WTC11 (cell line): ENCODE measurements around the gene RPP21. TPM values are rescaled to one million over a fixed set of nuclear protein-coding genes. Genes with fewer than 3 reads are reported as not detected.

Source experiments
- ATAC-seq: fragments of 200-7000 bp; cut with Tn5 transposase; 2 replicates; pipeline ENCODE4 v1.10.0; 2021; ENCODE audit warnings: mild to moderate bottlenecking, moderate library complexity
- CTCF ChIA-PET: fragments of 300-600 bp; sonication (Branson Sonifier 250); formaldehyde crosslinking; loops from one replicate; lab custom pipeline; 2021; ENCODE audit warnings: antibody characterized with exemption; lab: Charles Lee
- POLR2A ChIA-PET: fragments of 350-600 bp; sonication (Branson Sonifier 250); formaldehyde crosslinking; loops from one replicate; lab custom pipeline; 2021; ENCODE audit warnings: antibody characterized with exemption; lab: Charles Lee
- DNase-seq: peaks from one replicate; pipeline ENCODE4 v3.0.0; 2021; ENCODE audit warnings: low spot score
- H3K27ac Mint-ChIP-seq: 2 replicates; pipeline ENCODE4 v1.8.0; 2021; ENCODE audit warnings: mixed read lengths
- H3K27me3 Mint-ChIP-seq: 2 replicates; pipeline ENCODE4 v1.8.0; 2021; ENCODE audit warnings: low read depth, mild to moderate bottlenecking, moderate library complexity, mixed read lengths
- H3K36me3 Mint-ChIP-seq: 2 replicates; pipeline ENCODE4 v1.8.0; 2021; ENCODE audit warnings: mixed read lengths
- H3K4me1 Mint-ChIP-seq: 2 replicates; pipeline ENCODE4 v1.8.0; 2022; ENCODE audit warnings: mixed read lengths
- H3K4me3 Mint-ChIP-seq: 2 replicates; pipeline ENCODE4 v1.8.0; 2021; ENCODE audit warnings: mild to moderate bottlenecking, moderate library complexity, mixed read lengths
- H3K9me3 Mint-ChIP-seq: 2 replicates; pipeline ENCODE4 v1.8.0; 2021; ENCODE audit warnings: mixed read lengths
- CBFB ChIP-seq: sonication (generic); formaldehyde crosslinking; IDR thresholded peaks from 2 replicates; pipeline ENCODE4 v1.8.1; 2022; ENCODE audit warnings: mild to moderate bottlenecking, low read depth, missing genetic modification reagents
- CREB1 ChIP-seq: sonication (generic); formaldehyde crosslinking; IDR thresholded peaks from 2 replicates; pipeline ENCODE4 v1.8.0; 2023; ENCODE audit warnings: mild to moderate bottlenecking, missing genetic modification reagents
- ESRRA ChIP-seq: sonication (generic); formaldehyde crosslinking; IDR thresholded peaks from 2 replicates; pipeline ENCODE4 v1.8.1; 2022; ENCODE audit warnings: mild to moderate bottlenecking, missing genetic modification reagents, borderline replicate concordance
- FOXK1 ChIP-seq: sonication (generic); formaldehyde crosslinking; IDR thresholded peaks from 2 replicates; pipeline ENCODE4 v1.8.0; 2022; ENCODE audit warnings: mild to moderate bottlenecking, moderate library complexity, missing genetic modification reagents
- GRHL2 ChIP-seq: fragments of 250-450 bp; sonication (Bioruptor Pico); IDR thresholded peaks from 2 replicates; pipeline ENCODE4 v1.8.0; 2022; ENCODE audit warnings: mild to moderate bottlenecking, moderate library complexity; ENCODE audit not compliant: insufficient replicate concordance, severe bottlenecking
- GTF2I ChIP-seq: fragments of 250-450 bp; sonication (Bioruptor Pico); conservative IDR thresholded peaks from 2 replicates; pipeline ENCODE4 v1.4.0; 2021; ENCODE audit warnings: mild to moderate bottlenecking
- JUN ChIP-seq: sonication (generic); formaldehyde crosslinking; IDR thresholded peaks from 2 replicates; pipeline ENCODE4 v1.8.0; 2023; ENCODE audit warnings: mild to moderate bottlenecking, missing genetic modification reagents
- NFATC4 ChIP-seq: fragments of 250-450 bp; sonication (Bioruptor Pico); IDR thresholded peaks from 2 replicates; pipeline ENCODE4 v1.9.0; 2021; ENCODE audit warnings: mild to moderate bottlenecking
- OVOL2 ChIP-seq: fragments of 250-450 bp; sonication (Bioruptor Pico); IDR thresholded peaks from 2 replicates; pipeline ENCODE4 v1.9.0; 2021; ENCODE audit warnings: mild to moderate bottlenecking, borderline replicate concordance
- PRDM15 ChIP-seq: sonication (generic); formaldehyde crosslinking; IDR thresholded peaks from 2 replicates; pipeline ENCODE4 v1.8.0; 2022; ENCODE audit warnings: missing genetic modification reagents
- RELA ChIP-seq: sonication (generic); formaldehyde crosslinking; IDR thresholded peaks from 2 replicates; pipeline ENCODE4 v1.8.1; 2022; ENCODE audit warnings: missing genetic modification reagents, mild to moderate bottlenecking, borderline replicate concordance
- SP1 ChIP-seq: sonication (generic); formaldehyde crosslinking; conservative IDR thresholded peaks from 2 replicates; pipeline ENCODE4 v1.8.1; 2022; ENCODE audit warnings: missing genetic modification reagents
- TCF7 ChIP-seq: sonication (generic); formaldehyde crosslinking; IDR thresholded peaks from 2 replicates; pipeline ENCODE4 v1.8.0; 2022; ENCODE audit warnings: mild to moderate bottlenecking, low read depth, missing genetic modification reagents, moderate library complexity
- TEAD4 ChIP-seq: sonication (generic); formaldehyde crosslinking; IDR thresholded peaks from 2 replicates; pipeline ENCODE4 v1.8.0; 2022; ENCODE audit warnings: mild to moderate bottlenecking, missing genetic modification reagents
- ZNF121 ChIP-seq: sonication (generic); formaldehyde crosslinking; IDR thresholded peaks from 2 replicates; pipeline ENCODE4 v1.8.0; 2023; ENCODE audit warnings: missing genetic modification reagents
- ZNF416 ChIP-seq: fragments of 250-450 bp; sonication (Bioruptor Pico); IDR thresholded peaks from 2 replicates; pipeline ENCODE4 v1.9.0; 2021; ENCODE audit warnings: mild to moderate bottlenecking, inconsistent platforms
- ZNF423 ChIP-seq: fragments of 250-450 bp; sonication (Bioruptor Pico); IDR thresholded peaks from 2 replicates; pipeline ENCODE4 v2.1.2; 2022; ENCODE audit warnings: mild to moderate bottlenecking, moderate library complexity
- total RNA-seq: library from RNA; stranded (reverse); gene quantifications from 3 replicates; pipeline ENCODE4 v1.2.3, GENCODE V29; 2021
- TF ChIP-seq, protein P1 (sequence below): sonication (generic); formaldehyde crosslinking; IDR thresholded peaks from 2 replicates; pipeline ENCODE4 v1.8.1; 2023; ENCODE audit warnings: mild to moderate bottlenecking, missing genetic modification reagents
- TF ChIP-seq, protein P2 (sequence below): sonication (generic); formaldehyde crosslinking; IDR thresholded peaks from 2 replicates; pipeline ENCODE4 v1.8.1; 2022; ENCODE audit warnings: mild to moderate bottlenecking, moderate library complexity, missing genetic modification reagents
- TF ChIP-seq, protein P3 (sequence below): sonication (generic); formaldehyde crosslinking; IDR thresholded peaks from 2 replicates; pipeline ENCODE4 v1.8.1; 2022; ENCODE audit warnings: mild to moderate bottlenecking, missing genetic modification reagents, moderate library complexity, borderline replicate concordance
- TF ChIP-seq, protein P4 (sequence below): fragments of 250-450 bp; sonication (Bioruptor Pico); IDR thresholded peaks from 2 replicates; pipeline ENCODE4 v1.8.0; 2021; ENCODE audit warnings: mild to moderate bottlenecking

Gene RPP21
- total RNA-seq, 1 experiment from 2014 or later: 64.1 TPM

GRCh38 chr6:30391240-30391639 lies 46.3 kb downstream of the RPP21 start:
- TF ChIP-seq JUN (CRISPR knock-in tag) (no peak), TEAD4 (no peak), ESRRA (no peak), FOXK1 (CRISPR knock-in tag) (no peak), GRHL2 (no peak), OVOL2 (CRISPR knock-in tag) (no peak), GTF2I (CRISPR knock-in tag) (no peak), ZNF423 (no peak), CREB1 (CRISPR knock-in tag) (no peak), SP1 (CRISPR knock-in tag) (no peak), ZNF121 (CRISPR knock-in tag) (no peak), CBFB (CRISPR knock-in tag) (no peak), RELA (no peak)
- TF ChIP-seq, protein P1, sequence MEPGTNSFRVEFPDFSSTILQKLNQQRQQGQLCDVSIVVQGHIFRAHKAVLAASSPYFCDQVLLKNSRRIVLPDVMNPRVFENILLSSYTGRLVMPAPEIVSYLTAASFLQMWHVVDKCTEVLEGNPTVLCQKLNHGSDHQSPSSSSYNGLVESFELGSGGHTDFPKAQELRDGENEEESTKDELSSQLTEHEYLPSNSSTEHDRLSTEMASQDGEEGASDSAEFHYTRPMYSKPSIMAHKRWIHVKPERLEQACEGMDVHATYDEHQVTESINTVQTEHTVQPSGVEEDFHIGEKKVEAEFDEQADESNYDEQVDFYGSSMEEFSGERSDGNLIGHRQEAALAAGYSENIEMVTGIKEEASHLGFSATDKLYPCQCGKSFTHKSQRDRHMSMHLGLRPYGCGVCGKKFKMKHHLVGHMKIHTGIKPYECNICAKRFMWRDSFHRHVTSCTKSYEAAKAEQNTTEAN: no peak
- TF ChIP-seq, protein P2, sequence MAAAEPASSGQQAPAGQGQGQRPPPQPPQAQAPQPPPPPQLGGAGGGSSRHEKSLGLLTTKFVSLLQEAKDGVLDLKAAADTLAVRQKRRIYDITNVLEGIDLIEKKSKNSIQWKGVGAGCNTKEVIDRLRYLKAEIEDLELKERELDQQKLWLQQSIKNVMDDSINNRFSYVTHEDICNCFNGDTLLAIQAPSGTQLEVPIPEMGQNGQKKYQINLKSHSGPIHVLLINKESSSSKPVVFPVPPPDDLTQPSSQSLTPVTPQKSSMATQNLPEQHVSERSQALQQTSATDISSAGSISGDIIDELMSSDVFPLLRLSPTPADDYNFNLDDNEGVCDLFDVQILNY (CRISPR knock-in tag): no peak
- TF ChIP-seq, protein P3, sequence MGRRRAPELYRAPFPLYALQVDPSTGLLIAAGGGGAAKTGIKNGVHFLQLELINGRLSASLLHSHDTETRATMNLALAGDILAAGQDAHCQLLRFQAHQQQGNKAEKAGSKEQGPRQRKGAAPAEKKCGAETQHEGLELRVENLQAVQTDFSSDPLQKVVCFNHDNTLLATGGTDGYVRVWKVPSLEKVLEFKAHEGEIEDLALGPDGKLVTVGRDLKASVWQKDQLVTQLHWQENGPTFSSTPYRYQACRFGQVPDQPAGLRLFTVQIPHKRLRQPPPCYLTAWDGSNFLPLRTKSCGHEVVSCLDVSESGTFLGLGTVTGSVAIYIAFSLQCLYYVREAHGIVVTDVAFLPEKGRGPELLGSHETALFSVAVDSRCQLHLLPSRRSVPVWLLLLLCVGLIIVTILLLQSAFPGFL (CRISPR knock-in tag): no peak
- ChIA-PET POLR2A (no interaction called here), CTCF (interaction anchor here (1.0 to 1.4 kb wide), 2 partner anchors 63 to 260 kb away, joined by 3 read pairs; no protein-coding TSS in a partner anchor)
- no peaks in the 10 kb centered on the region for H3K9me3 Mint-ChIP-seq
- no peaks in the 10 kb centered on the region for H3K36me3 Mint-ChIP-seq
- no peak overlapping the region for H3K27ac Mint-ChIP-seq
- H3K4me1 Mint-ChIP-seq: peaks cover 13% of the 10 kb centered on the region
- no peak overlapping the region for H3K4me3 Mint-ChIP-seq
- no peak for ATAC-seq
- peaks cover 39% of the 10 kb centered on the region for H3K27me3 Mint-ChIP-seq
- no peak for DNase-seq

- ATAC-seq (no peak), DNase-seq (no peak)
- Mint-ChIP-seq H3K36me3 (no peaks in the 10 kb centered on the region), H3K27ac (no peak overlapping the region), H3K27me3 (peaks cover 25% of the 10 kb centered on the region), H3K9me3 (no peaks in the 10 kb centered on the region), H3K4me1 (peaks cover 16% of the 10 kb centered on the region), H3K4me3 (no peak overlapping the region)
- TF ChIP-seq, protein P4, sequence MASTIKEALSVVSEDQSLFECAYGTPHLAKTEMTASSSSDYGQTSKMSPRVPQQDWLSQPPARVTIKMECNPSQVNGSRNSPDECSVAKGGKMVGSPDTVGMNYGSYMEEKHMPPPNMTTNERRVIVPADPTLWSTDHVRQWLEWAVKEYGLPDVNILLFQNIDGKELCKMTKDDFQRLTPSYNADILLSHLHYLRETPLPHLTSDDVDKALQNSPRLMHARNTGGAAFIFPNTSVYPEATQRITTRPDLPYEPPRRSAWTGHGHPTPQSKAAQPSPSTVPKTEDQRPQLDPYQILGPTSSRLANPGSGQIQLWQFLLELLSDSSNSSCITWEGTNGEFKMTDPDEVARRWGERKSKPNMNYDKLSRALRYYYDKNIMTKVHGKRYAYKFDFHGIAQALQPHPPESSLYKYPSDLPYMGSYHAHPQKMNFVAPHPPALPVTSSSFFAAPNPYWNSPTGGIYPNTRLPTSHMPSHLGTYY (CRISPR knock-in tag): no peak
- TF ChIP-seq PRDM15 (CRISPR knock-in tag) (no peak), NFATC4 (no peak), TCF7 (CRISPR knock-in tag) (no peak), ZNF416 (CRISPR knock-in tag) (no peak)
- ChIA-PET CTCF (interaction anchor here (0.5 kb wide), 1 partner anchor 211 kb away, joined by 3 read pairs; no protein-coding TSS in a partner anchor), POLR2A (no interaction called here)
These were observed 49.2 kb downstream of the RPP21 start for GRCh38 chr6:30394139-30394538.

Other genes starting within 250 kb of the RPP21 start
- gene TRIM31, start 232.1 kb upstream of the RPP21 start, total RNA-seq: 0.11 to 0.16 TPM (median 0.13 TPM) in 3 replicates
- gene TRIM40, start 209.0 kb upstream of the RPP21 start, total RNA-seq: not detected in 3 replicates
- gene TRIM10, start 183.9 kb upstream of the RPP21 start, total RNA-seq: 0.09 to 0.22 TPM (median 0.16 TPM) in 3 replicates
- gene TRIM15, start 181.6 kb upstream of the RPP21 start, total RNA-seq: 0.32 to 0.53 TPM (median 0.35 TPM) in 3 replicates
- gene TRIM26, start 131.8 kb upstream of the RPP21 start, total RNA-seq: 27.7 to 33.0 TPM (median 30.5 TPM) in 3 replicates
- 22.7 to 24.9 TPM (median 24.0 TPM) in 3 replicates for gene TRIM39, start 18.2 kb upstream of the RPP21 start, total RNA-seq
- gene HLA-E, start 144.4 kb downstream of the RPP21 start, total RNA-seq: 44.6 to 49.0 TPM (median 44.7 TPM) in 3 replicates
- 69.1 to 85.7 TPM (median 72.8 TPM) in 3 replicates for gene GNL1, start 211.3 kb downstream of the RPP21 start, total RNA-seq
- 10.1 to 13.1 TPM (median 10.8 TPM) in 3 replicates for gene PRR3, start 212.1 kb downstream of the RPP21 start, total RNA-seq
- gene ABCF1, start 226.3 kb downstream of the RPP21 start, total RNA-seq: 98.7 to 102 TPM (median 101 TPM) in 3 replicates